Liver (tissue), 9 donors: ENCODE data around the gene DHX35. TPM values are rescaled to one million over a fixed set of nuclear protein-coding genes. Genes with fewer than 3 reads are reported as not detected.

Experiments
- DNase-seq: peaks from one replicate; pipeline ENCODE4 v3.0.0-alpha.2; 2017; ENCODE audit warnings: low spot score
- H3K27ac ChIP-seq, 2 donors: one replicate each; pipeline ENCODE4 v1.7.0; 2013; ENCODE audit warnings: inconsistent platforms in 2 of 2, low read length in 2 of 2, control low read depth in 1 of 2, low read depth in 1 of 2, mild to moderate bottlenecking in 1 of 2
- H3K27me3 ChIP-seq, 4 donors: one replicate each; pipeline versions ENCODE4 v1.6.1 to v1.7.0; 2013; ENCODE audit warnings: low read length in 3 of 4, inconsistent platforms in 1 of 4, mild to moderate bottlenecking in 1 of 4, moderate library complexity in 1 of 4; ENCODE audit not compliant: control insufficient read depth in 4 of 4, insufficient read depth in 4 of 4
- H3K36me3 ChIP-seq, 4 donors: one replicate each; pipeline versions ENCODE4 v1.6.1 to v1.7.0; 2013; ENCODE audit warnings: low read length in 3 of 4, mild to moderate bottlenecking in 3 of 4, low read depth in 1 of 4, moderate library complexity in 1 of 4; ENCODE audit not compliant: control insufficient read depth in 4 of 4, insufficient read depth in 3 of 4
- H3K4me1 ChIP-seq, 4 donors: one replicate each; pipeline versions ENCODE4 v1.6.1 to v1.7.0; 2013; ENCODE audit warnings: low read length in 3 of 4, mild to moderate bottlenecking in 3 of 4, moderate library complexity in 1 of 4; ENCODE audit not compliant: control insufficient read depth in 4 of 4, insufficient read depth in 4 of 4
- H3K4me3 ChIP-seq, 3 donors: one replicate each; pipeline versions ENCODE4 v1.6.1 to v1.7.0; 2013; ENCODE audit warnings: low read length in 3 of 3, control low read depth in 1 of 3, low read depth in 1 of 3, mild to moderate bottlenecking in 1 of 3
- H3K9ac ChIP-seq, 2 donors: one replicate each; pipeline ENCODE4 v1.7.0; 2013; ENCODE audit warnings: low read length in 2 of 2, mild to moderate bottlenecking in 2 of 2, moderate library complexity in 2 of 2, control low read depth in 1 of 2, low read depth in 1 of 2
- H3K9me3 ChIP-seq, 4 donors: one replicate each; pipeline versions ENCODE4 v1.6.1 to v1.7.0; 2013; ENCODE audit warnings: low read length in 3 of 4; ENCODE audit not compliant: control insufficient read depth in 4 of 4
- EGR1 ChIP-seq, 2 donors: IDR thresholded peaks; 2 replicates each; pipeline ENCODE4 v1.6.1; 2016 to 2018; ENCODE audit warnings: antibody characterized with exemption in 2 of 2, low read depth in 2 of 2
- FOXA1 ChIP-seq: IDR thresholded peaks from 2 replicates; pipeline ENCODE4 v1.6.1; 2016; ENCODE audit warnings: antibody characterized with exemption
- FOXA2 ChIP-seq: IDR thresholded peaks from 2 replicates; pipeline ENCODE4 v1.6.1; 2016; ENCODE audit warnings: antibody characterized with exemption
- GABPA ChIP-seq, 2 donors: IDR thresholded peaks in 1 of 2; conservative IDR thresholded peaks in 1 of 2; 2 replicates each; pipeline ENCODE4 v1.6.1; 2016; ENCODE audit warnings: antibody characterized with exemption in 2 of 2, mild to moderate bottlenecking in 1 of 2, moderate library complexity in 1 of 2
- HNF4A ChIP-seq, 2 donors: conservative IDR thresholded peaks; 2 replicates each; pipeline ENCODE4 v1.6.1; 2016; ENCODE audit warnings: antibody characterized with exemption in 2 of 2, mild to moderate bottlenecking in 2 of 2
- HNF4G ChIP-seq: IDR thresholded peaks from 2 replicates; pipeline ENCODE4 v1.6.1; 2016; ENCODE audit warnings: antibody characterized with exemption
- JUND ChIP-seq, 2 donors: IDR thresholded peaks; 2 replicates each; pipeline ENCODE4 v1.6.1; 2016; ENCODE audit warnings: antibody characterized with exemption in 2 of 2
- NR2F2 ChIP-seq: IDR thresholded peaks from 2 replicates; pipeline ENCODE4 v1.6.1; 2016; ENCODE audit warnings: antibody characterized with exemption
- RAD21 ChIP-seq, 2 donors: IDR thresholded peaks; 2 replicates each; pipeline ENCODE4 v1.6.1; 2016; ENCODE audit warnings: antibody characterized with exemption in 2 of 2, mild to moderate bottlenecking in 2 of 2
- RXRA ChIP-seq, 2 donors: IDR thresholded peaks; 2 replicates each; pipeline ENCODE4 v1.6.1; 2017 to 2018; ENCODE audit warnings: antibody characterized with exemption in 2 of 2, mild to moderate bottlenecking in 1 of 2
- SP1 ChIP-seq: IDR thresholded peaks from 2 replicates; pipeline ENCODE4 v1.6.1; 2018; ENCODE audit warnings: antibody characterized with exemption, mild to moderate bottlenecking
- TAF1 ChIP-seq: conservative IDR thresholded peaks from 2 replicates; pipeline ENCODE4 v1.6.1; 2016; ENCODE audit warnings: antibody characterized with exemption, mild to moderate bottlenecking
- YY1 ChIP-seq: IDR thresholded peaks from 2 replicates; pipeline ENCODE4 v1.6.1; 2016; ENCODE audit warnings: antibody characterized with exemption, mild to moderate bottlenecking
- WGBS: extraction: QIAGEN DNeasy Blood & Tissue Kit; methylation state at CpG from one replicate; pipeline ENCODE4 v1.1.7; 2013; 5-methylcytosine and 5-hydroxymethylcytosine counted together
- polyA plus RNA-seq, 2 donors: library from polyadenylated mRNA; stranded (reverse) in 1 of 2; unstranded in 1 of 2; fragments of 200-250 nt in 1 of 2; fragments of >200 nt in 1 of 2; fragmentation: Nextera tagmentation in 1 of 2; extraction: Ambion mirVana in 1 of 2; gene quantifications; one replicate each; pipeline versions ENCODE4 v1.2.1 to v1.2.3, GENCODE V29; 2013 to 2015
- total RNA-seq, 2 donors: library from RNA; depleted of rRNA; stranded (reverse); fragments of >200 nt; gene quantifications; one replicate each; pipeline ENCODE4 v1.2.3, GENCODE V29; 2014
- TF ChIP-seq, protein P1 (sequence below): IDR thresholded peaks from 2 replicates; pipeline ENCODE4 v1.6.1; 2016; ENCODE audit warnings: antibody characterized with exemption
- TF ChIP-seq, protein P2 (sequence below): IDR thresholded peaks from 2 replicates; pipeline ENCODE4 v1.6.1; 2016; ENCODE audit warnings: antibody characterized with exemption
- TF ChIP-seq, protein P3 (sequence below): IDR thresholded peaks from 2 replicates; pipeline ENCODE4 v1.6.1; 2016; ENCODE audit warnings: antibody characterized with exemption
- TF ChIP-seq, protein P4 (sequence below): IDR thresholded peaks from 2 replicates; pipeline ENCODE4 v1.6.1; 2016; ENCODE audit warnings: antibody characterized with exemption, mild to moderate bottlenecking
- TF ChIP-seq, protein P5 (sequence below): fragments of 150-350 bp; IDR thresholded peaks from 2 replicates; pipeline ENCODE4 v1.5.1; 2017; ENCODE audit warnings: improper control_type of control experiment, low read depth, low read length; ENCODE audit not compliant: missing input control
- donor health status: healthy.
- donor health status: healthy.
- donor health status: healthy.
- donor health status: healthy.
- donor health status: healthy.

DHX35 gene
- total and polyA plus RNA-seq, 4 donors = 2.7 to 10.6 (median 4.8) TPM

DNA sequence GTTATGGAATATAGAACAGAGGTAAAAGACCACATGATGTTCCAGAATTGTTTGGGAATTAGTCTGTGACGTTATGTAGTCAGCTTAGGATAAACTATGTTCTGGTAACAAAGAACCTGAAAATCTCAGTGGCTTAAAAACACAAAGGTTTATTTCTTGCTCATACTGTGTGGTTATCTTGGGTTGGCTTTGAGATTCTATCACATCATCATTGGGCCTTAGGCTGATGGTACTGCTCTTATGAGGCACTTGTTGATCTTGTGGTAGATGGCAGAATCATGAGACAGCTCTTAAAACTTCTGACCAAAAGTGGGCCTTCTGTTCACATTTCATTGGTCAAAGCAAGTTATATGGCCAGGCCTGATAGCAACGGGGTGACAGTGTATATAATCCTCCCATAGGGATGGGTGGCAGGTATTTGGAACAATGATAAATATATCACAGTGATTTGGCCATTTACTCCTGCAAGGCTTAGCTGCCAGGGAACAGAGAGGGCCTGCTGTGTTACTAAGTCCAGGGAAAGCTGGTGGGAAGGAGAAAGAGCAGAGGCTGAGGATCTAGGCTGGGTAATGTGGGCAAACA lies 13.5 kb downstream of the DHX35 start:
- WGBS = 89% methylated on average over 2 of the region's 2 CpGs
- H3K27ac ChIP-seq = no peak overlapping the region
- no peak overlapping the region for H3K9ac ChIP-seq
- no peak overlapping the region for H3K4me3 ChIP-seq
- no peak for DNase-seq
- H3K9me3 ChIP-seq = no peaks in the 10 kb centered on the region
- TF ChIP-seq, protein P1, sequence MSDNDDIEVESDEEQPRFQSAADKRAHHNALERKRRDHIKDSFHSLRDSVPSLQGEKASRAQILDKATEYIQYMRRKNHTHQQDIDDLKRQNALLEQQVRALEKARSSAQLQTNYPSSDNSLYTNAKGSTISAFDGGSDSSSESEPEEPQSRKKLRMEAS = no peak
- TF ChIP-seq RXRA (IDR thresholded peaks at IDR 0.05) = no peak
- TF ChIP-seq FOXA2 = no peak
- H3K4me1 ChIP-seq = no peaks in the 10 kb centered on the region
- H3K27me3 ChIP-seq = no peaks in the 10 kb centered on the region
- peaks cover 3 to 6% (median 5%) of the 10 kb centered on the region in 4 donors for H3K36me3 ChIP-seq

DNA sequence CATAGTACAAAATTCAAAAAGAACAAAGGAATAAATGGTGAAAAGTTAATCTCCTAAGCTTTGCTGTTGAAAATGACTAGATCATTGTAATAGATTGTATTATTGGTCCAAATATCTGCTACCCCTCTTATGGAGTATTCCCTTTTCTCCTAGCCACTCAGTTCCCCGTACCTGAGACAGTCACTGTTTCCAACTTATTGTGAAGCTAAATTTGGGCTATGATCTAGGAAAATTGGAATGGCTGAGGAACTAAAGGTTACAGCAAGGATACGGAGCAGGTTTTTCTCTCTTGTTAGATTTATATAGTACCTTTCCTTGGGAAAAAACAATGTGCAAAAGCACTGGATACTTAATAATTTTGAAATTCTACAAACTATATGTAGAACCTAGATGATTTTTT lies 17.3 kb downstream of the DHX35 start:
- TF ChIP-seq, protein P2, sequence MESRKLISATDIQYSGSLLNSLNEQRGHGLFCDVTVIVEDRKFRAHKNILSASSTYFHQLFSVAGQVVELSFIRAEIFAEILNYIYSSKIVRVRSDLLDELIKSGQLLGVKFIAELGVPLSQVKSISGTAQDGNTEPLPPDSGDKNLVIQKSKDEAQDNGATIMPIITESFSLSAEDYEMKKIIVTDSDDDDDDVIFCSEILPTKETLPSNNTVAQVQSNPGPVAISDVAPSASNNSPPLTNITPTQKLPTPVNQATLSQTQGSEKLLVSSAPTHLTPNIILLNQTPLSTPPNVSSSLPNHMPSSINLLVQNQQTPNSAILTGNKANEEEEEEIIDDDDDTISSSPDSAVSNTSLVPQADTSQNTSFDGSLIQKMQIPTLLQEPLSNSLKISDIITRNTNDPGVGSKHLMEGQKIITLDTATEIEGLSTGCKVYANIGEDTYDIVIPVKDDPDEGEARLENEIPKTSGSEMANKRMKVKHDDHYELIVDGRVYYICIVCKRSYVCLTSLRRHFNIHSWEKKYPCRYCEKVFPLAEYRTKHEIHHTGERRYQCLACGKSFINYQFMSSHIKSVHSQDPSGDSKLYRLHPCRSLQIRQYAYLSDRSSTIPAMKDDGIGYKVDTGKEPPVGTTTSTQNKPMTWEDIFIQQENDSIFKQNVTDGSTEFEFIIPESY = no peak
- no peak for TF ChIP-seq FOXA1
- TF ChIP-seq NR2F2 = no peak
- TF ChIP-seq, protein P3, sequence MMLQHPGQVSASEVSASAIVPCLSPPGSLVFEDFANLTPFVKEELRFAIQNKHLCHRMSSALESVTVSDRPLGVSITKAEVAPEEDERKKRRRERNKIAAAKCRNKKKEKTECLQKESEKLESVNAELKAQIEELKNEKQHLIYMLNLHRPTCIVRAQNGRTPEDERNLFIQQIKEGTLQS = no peak
- TF ChIP-seq, protein P4, sequence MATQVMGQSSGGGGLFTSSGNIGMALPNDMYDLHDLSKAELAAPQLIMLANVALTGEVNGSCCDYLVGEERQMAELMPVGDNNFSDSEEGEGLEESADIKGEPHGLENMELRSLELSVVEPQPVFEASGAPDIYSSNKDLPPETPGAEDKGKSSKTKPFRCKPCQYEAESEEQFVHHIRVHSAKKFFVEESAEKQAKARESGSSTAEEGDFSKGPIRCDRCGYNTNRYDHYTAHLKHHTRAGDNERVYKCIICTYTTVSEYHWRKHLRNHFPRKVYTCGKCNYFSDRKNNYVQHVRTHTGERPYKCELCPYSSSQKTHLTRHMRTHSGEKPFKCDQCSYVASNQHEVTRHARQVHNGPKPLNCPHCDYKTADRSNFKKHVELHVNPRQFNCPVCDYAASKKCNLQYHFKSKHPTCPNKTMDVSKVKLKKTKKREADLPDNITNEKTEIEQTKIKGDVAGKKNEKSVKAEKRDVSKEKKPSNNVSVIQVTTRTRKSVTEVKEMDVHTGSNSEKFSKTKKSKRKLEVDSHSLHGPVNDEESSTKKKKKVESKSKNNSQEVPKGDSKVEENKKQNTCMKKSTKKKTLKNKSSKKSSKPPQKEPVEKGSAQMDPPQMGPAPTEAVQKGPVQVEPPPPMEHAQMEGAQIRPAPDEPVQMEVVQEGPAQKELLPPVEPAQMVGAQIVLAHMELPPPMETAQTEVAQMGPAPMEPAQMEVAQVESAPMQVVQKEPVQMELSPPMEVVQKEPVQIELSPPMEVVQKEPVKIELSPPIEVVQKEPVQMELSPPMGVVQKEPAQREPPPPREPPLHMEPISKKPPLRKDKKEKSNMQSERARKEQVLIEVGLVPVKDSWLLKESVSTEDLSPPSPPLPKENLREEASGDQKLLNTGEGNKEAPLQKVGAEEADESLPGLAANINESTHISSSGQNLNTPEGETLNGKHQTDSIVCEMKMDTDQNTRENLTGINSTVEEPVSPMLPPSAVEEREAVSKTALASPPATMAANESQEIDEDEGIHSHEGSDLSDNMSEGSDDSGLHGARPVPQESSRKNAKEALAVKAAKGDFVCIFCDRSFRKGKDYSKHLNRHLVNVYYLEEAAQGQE = no peak
- no peak for TF ChIP-seq TAF1
- TF ChIP-seq FOXA2 = no peak
- no peak for TF ChIP-seq GABPA (IDR thresholded peaks at IDR 0.05 in 1 of 2, conservative IDR thresholded peaks at IDR 0.05 in 1 of 2)
- no peak for TF ChIP-seq YY1
- TF ChIP-seq EGR1 (IDR thresholded peaks at IDR 0.05; ENCODE audit: low read depth in 2 of 2) = no peak
- TF ChIP-seq, protein P1 = no peak
- TF ChIP-seq HNF4A (conservative IDR thresholded peaks at IDR 0.05) = no peak
- TF ChIP-seq RAD21 (IDR thresholded peaks at IDR 0.05) = no peak
- no peak for TF ChIP-seq RXRA (IDR thresholded peaks at IDR 0.05)
- TF ChIP-seq JUND (IDR thresholded peaks at IDR 0.05) = no peak
- TF ChIP-seq SP1 = no peak
- no peak for TF ChIP-seq HNF4G
- TF ChIP-seq, protein P5, sequence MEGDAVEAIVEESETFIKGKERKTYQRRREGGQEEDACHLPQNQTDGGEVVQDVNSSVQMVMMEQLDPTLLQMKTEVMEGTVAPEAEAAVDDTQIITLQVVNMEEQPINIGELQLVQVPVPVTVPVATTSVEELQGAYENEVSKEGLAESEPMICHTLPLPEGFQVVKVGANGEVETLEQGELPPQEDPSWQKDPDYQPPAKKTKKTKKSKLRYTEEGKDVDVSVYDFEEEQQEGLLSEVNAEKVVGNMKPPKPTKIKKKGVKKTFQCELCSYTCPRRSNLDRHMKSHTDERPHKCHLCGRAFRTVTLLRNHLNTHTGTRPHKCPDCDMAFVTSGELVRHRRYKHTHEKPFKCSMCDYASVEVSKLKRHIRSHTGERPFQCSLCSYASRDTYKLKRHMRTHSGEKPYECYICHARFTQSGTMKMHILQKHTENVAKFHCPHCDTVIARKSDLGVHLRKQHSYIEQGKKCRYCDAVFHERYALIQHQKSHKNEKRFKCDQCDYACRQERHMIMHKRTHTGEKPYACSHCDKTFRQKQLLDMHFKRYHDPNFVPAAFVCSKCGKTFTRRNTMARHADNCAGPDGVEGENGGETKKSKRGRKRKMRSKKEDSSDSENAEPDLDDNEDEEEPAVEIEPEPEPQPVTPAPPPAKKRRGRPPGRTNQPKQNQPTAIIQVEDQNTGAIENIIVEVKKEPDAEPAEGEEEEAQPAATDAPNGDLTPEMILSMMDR = no peak
- DNase-seq = no peak
- no peaks in the 10 kb centered on the region for H3K27me3 ChIP-seq
- no peak overlapping the region for H3K9ac ChIP-seq
- H3K9me3 ChIP-seq = no peaks in the 10 kb centered on the region
- peaks cover 2 to 6% (median 3%) of the 10 kb centered on the region in 4 donors for H3K36me3 ChIP-seq
- no peaks in the 10 kb centered on the region for H3K4me1 ChIP-seq
- H3K27ac ChIP-seq = no peak overlapping the region
- no peak overlapping the region for H3K4me3 ChIP-seq
- 94% methylated on average over 2 of the region's 2 CpGs for WGBS
